ENCODE measurements around the gene NTN4.
A peak's percentile ranks its signal among the peaks of the same experiment; 100 is the strongest.
"Not testable (repeated sequence)": the region's sequence is repeated elsewhere in the genome, so short reads cannot be mapped to it uniquely, and the experiment has no call there.

The NTN4 gene

DNA sequence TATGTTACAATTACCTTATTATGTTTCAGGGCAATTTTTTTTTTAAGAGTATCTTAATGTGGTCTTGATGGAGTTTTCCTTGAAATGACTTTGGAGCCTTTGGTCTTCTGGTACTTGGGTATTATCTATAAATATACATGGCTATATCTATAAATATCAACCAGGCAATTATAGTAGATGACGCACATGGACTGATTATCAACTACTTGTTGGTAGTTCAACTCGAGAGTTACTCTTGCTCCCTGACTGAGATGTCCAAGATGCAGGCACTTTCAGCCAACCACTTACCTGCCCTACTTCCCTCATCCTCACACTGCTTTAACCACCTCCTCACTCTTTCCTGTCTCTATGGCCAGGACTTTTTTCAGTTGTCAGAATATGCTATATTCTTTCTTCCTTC, 85.4 kb downstream of the NTN4 start:
- no peak for DNase-seq

DNA sequence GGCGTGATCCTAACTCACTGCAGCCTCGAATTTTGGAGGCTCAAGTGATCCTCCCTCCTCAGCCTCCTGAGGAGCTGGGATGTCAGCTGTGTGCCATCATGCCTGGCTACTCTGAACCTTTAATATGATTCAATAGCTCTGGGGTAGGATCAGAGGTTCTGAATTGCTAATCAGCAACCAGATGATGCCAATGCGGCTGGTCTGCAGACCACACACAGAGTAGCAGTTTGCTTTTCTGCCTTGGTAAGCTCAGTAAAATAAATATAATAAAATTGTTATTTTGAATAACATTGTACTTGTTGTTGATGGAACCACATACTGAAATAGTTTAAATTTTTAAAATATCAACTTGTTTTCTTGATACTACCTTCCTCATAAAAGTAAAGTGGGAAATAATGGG, 86.6 kb downstream of the NTN4 start:
- DNase-seq, result no peak

DNA sequence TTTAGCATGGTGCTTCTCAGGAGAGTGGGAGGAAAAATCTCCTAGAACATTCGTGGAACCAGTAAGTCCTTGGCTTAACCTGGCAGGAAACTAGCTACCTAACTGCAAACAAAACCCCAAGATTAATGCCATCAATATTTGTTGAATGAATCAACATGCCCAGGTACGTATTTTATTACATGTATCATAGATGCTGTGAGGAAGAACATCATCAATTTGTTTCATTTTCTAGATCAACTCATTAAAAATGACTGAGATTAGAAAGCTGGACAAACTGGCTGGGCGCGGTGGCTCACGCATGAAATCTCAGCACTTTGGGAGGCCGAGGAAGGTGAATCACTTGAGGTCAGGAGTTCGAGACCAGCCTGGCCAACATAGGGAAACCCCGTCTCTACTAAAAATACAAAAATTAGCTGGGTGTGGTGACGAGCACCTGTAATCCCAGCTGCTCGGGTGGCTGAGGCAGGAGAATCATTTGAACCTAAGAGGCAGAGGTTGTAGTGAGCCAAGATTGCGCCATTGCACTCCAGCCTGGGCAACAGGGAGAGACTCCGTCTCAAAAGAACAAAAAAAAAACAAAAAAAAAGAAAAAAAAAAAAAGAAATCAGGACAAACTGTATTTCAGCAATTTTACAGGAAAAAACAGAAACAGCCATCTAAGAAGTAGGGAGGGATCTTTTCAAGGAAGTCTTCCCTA, 88.7 kb downstream of the NTN4 start:
- DNase-seq, result no peak

DNA sequence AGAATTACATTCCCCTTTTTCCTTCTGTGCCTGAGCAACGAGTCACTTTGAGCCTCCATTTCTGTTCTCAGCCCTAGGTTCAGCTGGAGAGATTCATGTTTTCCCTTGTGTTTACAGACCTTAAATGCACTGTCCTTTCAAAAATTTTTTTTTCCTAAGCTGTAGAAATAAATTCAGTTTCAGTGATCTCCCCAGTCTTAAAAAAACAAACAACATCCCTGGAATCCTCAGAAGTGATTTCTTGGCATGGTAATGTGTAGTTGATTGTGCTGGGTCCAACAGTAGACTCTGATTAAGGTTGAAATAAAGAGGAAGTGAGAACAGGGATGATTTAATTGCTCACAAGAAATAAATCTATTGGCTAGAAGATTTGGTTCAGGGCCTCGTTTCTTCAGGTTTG, 89.3 kb downstream of the NTN4 start:
- DNase-seq, result no peak

DNA sequence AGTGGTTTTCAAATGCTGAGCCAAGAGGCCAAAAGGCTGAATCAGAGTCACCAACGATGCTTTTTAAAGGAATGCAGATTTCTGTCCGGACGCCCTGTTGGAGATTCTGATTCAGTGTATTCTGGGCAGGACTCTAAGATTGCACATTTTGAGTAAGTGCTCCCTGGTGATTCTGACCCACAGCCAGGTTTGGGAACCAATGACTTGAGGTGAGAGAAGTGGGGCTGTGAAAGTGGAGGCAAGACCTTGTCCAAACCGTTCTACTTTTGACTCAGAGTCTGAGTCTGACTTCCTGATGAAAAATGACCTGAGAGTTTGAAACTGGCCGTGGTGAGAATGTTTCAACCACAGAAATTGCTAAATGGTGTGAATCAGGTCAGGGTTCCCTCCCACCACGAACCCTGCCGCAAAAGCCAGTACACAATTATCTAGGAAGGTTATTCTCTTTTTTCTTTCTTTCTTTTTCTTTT, 90.2 kb downstream of the NTN4 start:
- DNase-seq, result no peak

DNA sequence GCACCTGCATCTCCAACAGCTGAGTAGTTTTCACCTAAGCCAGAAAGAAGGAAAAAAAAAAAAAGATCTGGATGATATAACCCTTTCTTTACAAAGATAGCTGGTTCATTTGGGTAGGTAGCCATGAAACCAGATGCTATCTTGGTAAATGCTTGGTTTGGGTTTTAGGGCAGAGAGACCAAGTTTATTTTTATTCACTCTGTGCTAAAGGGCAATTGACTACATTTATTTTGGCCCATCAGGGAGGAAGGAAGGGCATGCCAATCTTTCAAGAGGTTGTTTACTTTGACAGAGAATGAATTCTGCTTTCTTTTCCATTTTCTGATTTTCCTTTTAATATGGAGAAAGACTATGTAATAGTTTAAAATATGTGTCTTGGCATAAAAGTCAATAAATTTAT, 91.0 kb downstream of the NTN4 start:
- DNase-seq, result no peak

DNA sequence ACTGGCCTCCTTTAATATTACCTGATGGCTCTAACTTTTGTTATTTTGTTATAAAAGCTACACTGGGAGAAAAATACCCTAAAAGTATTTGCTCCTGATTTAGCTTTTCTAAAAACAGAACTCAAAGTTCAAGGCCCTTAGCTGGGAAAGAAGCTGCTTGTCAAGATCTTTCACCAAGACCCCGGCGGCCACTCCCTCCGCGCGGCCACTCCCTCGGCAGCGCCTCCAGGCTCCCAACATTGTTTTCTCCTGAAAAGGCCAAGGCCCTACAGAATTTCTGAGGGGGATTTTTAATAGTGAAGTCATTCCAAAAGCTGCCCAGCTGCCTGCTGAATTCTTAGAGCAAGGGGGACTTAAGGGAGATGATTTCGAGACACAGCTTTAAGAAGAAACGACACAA, 96.4 kb downstream of the NTN4 start:
- no peak for DNase-seq

DNA sequence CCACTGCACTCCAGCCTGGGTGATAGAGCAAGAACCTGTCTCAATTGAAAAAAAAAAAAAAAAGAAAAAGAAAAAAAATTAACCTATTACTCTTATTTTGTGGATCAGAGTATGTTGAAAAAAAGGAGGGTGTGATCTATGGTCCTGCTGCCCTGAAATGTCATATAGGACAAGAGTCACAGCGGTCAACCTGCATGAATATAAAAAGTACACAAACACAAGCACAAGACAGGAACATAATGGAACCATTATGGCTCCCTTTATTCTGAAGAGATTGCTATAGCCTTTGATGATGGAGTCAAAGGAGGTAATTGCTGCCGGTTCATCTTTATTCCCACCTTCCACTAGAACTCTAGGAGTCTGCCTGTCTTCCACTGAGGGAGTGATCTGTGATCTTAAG, 96.9 kb downstream of the NTN4 start:
- no peak for DNase-seq

DNA sequence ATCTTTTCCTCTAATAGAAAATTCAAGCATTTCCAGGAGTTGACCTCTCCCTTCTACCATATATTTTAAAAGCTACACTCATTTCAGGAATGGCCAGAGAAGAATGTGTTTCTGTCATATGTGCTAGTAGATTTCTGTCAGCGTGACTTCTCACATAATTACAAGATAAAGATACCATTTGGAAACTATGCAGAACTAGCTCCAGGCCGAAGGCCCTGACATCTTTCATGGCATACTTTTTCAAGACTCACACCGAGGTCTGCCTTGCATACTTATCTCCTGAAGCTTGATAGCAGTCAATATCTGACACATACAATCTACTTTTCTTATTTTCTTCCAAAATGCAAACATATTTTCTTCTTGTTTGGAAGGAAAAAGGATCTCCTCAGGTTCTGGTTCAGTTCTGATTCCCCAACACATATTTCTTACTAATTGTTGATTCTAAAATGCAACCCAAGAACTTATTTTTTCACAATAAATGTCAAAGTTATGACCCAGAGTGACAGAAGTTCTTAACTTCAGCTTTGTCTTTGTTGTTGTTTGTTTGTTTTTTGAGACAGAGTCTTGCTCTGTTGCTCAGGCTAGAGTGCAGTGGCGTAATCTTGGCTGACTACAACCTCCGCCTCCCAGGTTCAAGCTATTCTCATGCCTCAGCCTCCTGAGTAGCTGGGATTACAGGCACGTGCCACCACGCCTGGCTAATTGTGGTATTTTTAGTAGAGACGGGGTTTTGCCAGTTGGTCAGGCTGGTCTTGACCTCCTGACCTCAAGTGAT, 99.5 kb downstream of the NTN4 start:
- DNase-seq, result no peak

DNA sequence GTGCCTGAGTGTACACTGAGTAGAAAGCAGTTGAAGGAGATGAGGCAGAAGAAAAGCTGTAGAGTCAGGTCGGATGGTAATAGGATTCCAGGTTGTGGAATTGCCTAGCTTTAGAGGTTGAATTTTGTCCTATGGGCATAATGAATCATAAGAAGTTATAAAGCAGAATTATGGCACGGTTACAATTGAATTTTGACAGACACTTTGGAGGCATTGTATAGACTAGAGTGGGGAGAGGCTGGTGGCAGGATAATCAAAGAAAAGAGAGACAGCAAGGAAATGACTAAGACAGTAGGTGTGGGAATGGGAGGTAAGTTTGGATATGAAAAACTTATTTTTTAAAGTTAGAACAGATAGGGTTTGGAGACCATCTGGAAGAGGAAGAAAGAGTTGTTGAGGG, 102.6 kb downstream of the NTN4 start:
- DNase-seq, result no peak

DNA sequence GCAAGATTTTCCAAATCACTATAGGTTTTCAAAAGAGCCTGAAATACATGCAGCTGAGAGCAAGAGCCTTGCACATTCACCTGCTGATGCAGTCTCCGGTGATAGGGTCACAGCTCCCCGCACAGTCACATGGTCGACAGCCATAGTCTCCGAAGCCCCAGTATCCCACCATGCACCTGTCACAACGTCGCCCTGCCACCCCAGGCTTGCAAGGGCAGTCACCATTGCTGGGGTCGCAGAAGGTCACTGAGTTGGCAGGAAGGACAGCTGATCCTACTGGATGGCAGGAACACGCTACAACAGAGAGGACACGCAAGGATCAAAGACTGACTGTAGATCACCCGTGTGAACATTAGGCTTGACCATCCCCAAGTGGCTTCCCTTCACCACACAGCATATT, 107.1 kb downstream of the NTN4 start:
- no peak for DNase-seq

DNA sequence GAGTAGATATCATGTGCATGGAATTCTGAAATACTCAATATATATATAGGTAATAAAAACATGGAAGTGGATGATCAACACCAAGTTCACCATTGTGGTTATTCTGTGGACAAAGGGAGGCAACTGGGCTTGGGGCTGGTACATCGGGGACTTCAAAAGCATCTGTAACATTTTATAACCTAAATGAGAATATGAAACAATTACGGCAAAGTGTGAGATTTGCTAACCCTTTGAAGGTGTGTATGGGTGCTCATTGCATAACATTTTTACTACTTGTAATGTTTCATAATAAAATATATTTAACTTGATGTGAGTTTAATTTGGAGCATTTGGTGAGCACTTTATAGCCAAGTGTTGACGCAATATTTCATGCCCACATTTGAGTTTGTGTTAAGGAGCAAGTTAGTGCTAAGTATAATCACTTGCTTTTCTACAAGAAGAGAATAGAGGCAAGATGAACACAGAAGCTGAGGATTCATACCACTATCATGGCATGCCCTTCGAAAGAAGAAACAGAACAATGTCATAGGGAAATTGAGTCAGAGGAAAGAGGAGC, 109.3 kb downstream of the NTN4 start:
- no peak for DNase-seq

DNA sequence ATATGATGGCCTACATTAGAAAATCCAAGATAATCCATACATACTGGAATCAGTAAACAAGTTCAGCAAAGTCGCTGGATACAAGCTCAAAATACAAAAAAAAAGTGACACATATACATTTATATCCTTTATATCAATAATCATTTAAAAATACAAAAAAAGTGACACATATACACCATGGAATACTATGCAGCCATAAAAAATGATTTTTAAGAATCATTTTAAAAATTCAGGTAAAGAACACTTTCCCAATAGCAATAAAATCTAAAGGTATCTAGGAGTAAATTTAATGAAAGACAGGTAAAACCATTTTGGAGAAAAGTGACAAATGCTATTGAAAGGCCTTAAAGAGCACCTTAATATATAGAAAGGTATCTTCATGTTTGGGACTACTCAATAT, 111.9 kb downstream of the NTN4 start:
- DNase-seq, result no peak

DNA sequence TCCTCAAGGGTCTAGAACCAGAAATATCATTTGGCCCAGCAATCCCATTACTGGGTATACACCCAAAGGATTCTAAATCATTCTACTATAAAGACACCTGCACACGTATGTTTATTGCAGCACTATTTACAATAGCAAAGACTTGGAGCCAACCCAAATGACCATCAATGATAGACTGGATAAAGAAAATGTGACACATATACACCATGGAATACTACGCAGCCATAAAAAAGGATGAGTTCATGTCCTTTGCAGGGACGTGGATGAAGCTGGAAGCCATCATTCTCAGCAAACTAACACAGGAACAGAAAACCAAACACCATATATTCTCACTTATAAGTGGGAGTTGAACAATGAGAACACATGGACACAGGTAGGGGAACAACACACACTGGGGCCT, 112.8 kb downstream of the NTN4 start:
- DNase-seq, result not testable (repeated sequence)

DNA sequence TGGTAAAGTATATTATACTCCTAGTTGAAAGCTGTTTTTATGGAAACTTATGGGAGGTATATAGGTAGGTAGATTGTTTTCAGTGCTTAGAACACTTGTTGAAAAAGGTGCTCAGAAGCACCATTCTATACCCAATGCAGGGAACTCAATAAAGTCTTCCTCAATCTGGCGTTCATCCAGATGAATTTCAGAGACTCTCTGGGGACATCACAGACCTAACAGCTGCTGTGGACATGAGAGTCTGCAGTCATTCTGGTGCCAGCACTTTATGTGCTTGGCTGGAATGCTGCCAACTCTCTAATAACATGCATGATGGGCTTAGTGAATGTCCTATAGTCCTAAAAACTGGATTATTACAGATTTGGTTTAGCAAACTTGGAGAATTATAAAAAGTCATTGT, 115.9 kb downstream of the NTN4 start:
- peak; percentile 99 for DNase-seq

DNA sequence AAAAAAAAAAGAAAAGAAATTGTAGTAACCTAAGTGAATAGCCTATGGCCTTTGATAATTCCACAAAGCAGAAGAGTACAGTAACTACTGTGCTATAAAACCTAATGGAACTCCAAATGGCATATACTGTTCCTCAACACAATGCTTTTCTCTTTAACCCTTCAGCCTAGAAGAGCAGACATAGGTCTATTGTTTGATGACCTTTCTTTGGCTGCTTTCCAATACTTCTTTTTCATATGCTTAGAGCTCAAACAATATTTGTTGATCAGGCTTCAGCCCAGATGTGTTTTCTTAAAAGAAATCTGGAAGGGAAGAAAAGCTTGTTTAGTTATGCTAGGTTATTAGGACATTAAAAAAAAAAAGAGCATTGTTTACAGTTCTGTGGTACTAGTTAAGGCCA, 116.4 kb downstream of the NTN4 start:
- DNase-seq, result peak; percentile 94

DNA sequence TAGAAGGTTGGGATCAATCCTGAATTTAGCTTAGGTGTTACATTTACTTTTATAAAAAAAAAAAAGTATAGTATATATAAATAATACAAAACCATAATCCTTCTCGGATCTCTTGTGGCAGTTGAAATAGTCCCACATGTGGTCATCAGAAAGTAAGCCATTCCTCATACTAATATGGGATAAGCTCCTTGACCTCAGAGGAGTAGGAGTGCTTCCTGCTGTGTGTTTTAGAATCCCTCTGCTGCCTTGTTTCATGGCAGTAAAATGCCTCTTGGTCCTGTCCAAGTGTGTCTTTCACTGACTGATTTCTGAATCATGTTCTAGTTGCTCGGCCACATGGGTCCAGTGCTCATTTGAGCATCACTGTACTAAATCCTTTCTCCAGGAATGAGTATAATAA, 117.0 kb downstream of the NTN4 start:
- no peak for DNase-seq

DNA sequence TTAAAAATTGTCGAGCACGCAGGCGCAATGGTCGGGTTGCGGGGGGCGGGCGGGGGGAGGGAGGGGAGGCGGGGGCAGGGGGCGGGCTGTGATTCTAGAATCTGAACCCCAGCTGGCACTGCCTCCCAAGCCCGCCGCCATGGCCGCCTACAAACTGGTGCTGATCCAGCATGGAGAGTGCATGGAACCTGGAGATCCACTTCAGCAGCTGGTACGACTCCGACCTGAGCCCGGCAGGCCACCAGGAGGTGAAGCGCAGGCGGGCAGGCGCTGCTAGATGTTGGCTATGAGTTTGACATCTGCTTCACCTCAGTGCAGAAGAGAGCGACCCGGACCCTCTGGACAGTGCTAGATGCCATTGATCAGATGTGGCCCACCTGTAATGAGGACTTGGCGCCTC, 118.4 kb downstream of the NTN4 start:
- no peak for DNase-seq

DNA sequence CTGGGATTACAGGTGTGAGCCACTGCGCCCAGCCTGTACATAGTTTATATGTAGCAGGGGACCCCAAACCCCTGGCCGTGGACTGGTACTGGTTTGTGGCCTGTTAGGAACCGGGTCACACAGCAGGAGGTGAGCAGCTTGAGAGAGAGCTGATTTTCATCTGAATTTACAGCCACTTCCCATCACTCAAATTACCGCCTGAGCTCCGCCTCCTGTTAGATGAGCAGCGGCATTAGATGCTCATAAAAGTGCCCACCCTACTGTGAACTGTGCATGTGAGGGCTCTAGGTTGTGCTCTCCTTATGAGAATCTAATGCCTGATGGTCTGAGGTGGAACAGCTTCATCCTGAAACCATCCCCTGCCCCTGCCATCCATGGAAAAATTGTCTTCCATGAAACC, 119.3 kb downstream of the NTN4 start:
- no peak for DNase-seq

DNA sequence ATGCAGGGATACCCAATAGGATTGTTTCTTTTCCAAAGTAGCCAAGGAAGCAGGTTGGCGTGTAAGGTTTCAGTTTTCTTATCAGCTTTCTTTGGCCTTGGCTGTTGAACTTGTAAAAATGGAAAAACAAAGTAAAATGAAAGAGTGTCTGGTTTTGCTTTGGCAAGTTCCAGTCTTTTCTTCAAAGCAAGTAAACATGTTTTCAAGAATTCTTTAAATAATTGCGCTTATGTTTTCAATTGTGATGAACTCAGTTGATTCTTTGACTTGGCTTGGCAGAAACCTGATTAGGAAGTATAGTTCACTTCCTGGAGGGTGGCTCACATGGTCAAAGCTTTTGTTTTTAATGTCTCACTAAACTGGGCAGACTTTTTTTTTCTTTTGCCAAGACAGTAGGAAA, 127.0 kb downstream of the NTN4 start:
- DNase-seq, result no peak

DNA sequence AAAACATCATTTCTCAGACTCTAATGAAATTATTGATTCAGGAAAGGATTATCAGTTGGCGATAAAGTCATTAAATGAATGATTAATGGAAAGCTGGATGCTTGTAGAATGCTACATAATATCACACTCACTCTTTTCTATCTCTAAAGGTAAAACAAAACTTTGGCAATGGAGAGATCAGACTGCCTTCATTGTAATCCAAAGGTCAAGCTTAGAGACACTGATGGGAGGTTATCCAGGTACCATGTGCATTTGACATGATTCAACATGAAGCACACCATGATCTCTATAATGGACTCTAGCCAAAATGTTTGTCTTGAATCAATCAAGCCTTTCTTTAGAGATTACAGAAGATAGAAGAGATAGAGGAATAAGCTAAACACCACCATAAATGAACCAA, 129.2 kb downstream of the NTN4 start:
- DNase-seq, result no peak

DNA sequence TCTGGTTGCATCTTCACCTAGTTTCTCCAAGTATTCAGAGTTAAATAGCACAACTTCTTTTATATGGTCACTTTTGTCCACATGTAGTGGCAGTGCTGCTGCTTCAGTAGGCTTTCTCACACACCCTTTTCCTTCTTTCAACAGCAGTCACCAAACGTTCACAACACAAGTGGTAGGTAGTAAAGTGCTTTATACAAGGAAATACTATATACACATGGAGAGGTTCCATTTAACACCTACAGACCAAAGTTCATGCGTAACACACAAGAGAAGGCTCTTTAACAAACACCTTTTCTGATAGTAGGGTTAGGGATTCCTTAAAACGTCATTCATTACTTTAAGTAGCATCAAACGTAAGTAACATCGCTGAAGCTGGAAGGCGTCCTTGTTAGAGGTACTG, 132.2 kb downstream of the NTN4 start:
- no peak for DNase-seq

DNA sequence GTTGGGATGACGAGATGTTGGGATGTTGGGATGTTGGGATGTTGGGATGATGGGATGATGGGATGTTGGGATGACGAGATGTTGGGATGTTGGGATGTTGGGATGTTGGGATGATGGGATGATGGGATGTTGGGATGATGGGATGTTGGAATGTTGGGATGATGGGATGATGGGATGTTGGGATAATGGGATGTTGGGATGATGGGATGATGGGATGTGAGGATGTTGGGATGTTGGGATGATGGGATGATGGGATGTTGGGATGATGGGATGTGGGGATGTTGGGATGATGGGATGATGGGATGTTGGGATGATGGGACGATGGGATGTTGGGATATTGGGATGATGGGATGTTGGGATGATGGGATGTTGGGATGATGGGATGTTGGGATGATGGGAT, 135.9 kb downstream of the NTN4 start:
- not testable (repeated sequence) for DNase-seq

DNA sequence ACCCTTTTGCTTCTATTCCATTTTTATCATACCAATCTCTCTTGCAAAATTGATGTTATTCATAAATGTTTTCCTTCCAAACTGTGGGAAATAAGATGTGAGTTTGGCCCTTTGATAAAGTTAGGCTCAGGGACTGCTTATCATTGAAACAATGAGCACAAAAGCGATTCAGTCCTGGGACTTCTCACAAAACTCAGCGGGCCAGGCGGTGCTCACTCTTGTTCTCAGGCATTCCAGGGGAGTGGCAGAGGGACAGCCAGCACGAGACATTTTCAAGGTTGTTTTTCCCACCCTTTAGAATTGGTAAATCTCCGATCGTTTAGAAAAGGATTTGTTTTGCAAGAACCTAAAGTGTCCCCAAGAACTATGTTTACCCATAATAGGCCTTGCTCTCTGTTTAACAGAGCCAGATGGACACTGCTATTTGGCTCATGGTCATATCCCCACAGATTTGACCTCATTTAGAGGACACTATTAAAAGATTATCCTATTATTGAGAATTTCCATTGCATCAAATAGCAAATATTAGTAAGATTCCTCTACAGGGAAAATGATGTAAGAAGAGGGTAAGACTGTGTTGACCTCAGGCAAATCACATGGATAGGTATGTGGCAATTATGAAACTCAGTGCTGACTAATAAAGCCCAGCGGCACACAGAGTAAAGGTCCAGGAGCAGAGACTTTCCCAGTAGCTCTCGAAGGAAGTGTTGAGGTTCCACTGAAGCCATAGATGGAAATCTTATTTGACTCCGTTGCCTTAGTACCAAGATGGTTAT, 136.6 kb downstream of the NTN4 start:
- no peak for DNase-seq

All from NCI-H1105 treated with DMSO at 0.1 percent for 48 hours (cell line).